AG20443 (cell line): ENCODE measurements around the gene CDIP1.
"Not testable (repeated sequence)": the region's sequence is repeated elsewhere in the genome, so short reads cannot be mapped to it uniquely, and the experiment has no call there.

Source experiments
- DNase-seq: peaks from one replicate; pipeline ENCODE4 v3.0.0; 2012; ENCODE audit warnings: low spot score, mixed read lengths

The CDIP1 gene

DNA sequence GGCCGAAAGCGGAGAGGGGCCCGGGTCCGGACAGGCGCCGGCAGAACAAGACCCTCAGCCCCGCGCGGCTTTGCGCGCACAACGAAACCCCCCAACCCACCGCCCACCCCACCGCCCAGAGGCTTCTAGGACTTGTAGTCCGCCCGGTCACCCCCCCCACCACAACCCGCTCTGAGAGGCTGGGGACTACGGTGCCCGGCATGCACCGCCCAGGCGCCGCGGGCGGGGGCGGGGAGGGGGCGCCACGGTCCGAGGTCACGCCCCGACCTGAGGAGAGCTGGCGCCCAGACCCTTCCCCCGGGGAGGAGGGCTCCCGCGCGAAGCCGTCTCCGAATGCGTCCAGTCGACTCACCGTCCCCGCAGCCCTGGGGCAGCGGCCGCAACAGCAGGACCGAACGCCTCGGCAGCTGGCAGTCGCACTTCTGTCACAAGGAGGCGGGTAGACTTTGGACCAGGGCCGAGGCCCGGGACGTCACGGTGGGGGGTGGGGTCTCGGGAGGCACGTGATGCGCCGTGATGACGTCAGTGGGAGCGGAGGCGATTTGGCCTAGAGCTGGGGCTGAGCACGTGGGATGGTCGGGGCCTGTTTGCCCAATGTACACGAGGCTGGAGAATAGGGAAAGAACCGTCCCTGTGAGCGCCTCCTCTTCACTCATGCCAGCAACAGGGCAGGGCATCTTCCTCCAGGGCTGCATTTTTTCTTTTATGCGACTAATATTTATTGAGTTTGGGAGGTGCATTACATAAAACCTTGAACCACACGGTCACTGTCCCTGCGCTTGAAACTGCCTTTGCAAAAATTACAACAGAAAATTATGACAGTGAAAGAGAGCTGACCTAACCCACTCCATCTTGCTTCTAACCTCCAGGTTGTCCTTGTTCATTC, at the start of gene CDIP1:
Gene CDIP1, minus strand, starts transcription at position 424 of the 886 bp plus-strand sequence. CDS start 24,643 bp downstream, outside the sequence.
- peak; percentile 97 for DNase-seq

DNA sequence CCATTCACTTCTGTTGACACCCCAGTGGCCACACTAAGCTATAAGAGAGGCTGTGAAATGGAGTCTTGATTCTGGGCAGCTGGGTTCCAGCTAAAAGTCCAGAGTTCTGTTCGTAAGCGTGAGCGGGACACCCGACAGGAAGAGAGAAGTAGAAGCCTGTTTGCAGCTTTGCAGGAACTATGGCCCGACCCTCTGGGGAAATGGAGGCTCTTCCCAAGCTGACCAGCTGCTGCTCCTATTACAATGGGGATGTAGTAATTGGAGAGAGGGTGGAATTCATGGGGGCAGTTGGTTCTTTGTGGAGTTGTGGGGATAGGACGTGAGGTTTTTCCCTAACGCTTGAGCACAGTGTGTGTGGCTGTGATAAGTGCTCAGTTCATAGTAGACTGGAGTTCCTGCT, 47.7 kb upstream of the CDIP1 start:
- no peak for DNase-seq

DNA sequence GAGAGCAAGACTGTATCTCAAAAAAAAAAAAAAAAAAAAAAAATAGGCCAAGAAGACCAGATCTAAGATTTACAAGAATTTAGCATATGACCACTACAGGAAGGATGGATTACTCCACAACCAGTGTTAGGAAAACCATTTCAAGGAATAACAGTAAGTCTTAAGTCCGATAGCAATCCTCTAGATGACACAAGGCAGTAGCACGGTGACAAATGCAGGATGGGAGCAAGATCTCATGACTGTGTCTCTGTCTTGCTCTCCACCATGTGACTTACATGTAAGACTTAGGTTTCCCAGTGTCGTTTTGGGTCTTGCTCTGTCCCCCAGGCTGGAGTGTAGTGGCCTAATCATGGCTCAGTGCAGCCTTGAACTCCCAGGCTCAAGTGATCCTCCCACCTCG, 45.3 kb upstream of the CDIP1 start:
- DNase-seq, result no peak

DNA sequence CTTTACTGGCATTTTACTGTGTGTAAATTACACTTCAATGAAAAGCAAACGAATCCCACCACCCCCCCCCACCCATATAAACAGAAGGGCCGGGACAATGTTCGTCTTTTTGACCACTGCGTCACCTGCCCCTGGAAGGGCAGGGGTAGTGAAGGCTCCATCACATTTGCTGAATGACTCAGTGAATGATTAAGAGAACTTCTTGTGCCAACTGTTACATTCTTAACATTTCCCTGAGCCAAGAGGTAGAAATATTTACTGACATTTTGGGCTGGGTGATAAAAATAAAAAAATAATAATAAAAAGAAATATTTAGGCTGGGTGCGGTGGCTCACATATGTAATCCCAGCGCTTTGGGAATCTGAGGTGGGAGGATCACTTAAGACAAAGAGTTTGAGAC, 41.7 kb upstream of the CDIP1 start:
- peak; percentile 33 for DNase-seq

DNA sequence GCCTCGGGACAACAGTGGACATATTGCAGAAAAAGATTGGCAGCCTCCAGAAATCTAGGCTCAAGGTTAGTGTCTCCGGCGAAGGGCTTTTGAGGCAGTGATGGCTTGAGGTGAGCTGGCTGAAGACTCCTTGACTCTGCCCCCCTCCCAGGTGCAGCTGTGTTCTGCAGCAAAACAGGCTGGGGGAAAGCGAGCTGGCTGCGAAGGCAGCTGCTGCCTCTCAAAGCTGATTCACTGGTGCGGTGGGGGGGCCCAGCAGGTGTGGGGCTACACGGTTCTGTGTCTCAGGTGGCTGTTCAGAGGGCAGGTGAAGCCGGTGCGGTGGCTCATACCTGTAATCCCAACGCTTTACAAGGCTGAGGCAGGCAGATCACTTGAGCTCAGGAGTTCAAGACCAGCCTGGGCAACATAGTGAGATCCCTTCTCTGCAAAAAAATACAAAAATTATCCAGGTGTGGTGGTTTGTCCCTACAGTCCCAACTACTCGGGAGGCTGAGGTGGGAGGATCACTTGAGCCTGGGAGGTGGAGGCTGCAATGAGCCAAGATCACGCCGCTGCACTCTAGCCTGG, 40.5 kb upstream of the CDIP1 start:
- DNase-seq, result no peak

DNA sequence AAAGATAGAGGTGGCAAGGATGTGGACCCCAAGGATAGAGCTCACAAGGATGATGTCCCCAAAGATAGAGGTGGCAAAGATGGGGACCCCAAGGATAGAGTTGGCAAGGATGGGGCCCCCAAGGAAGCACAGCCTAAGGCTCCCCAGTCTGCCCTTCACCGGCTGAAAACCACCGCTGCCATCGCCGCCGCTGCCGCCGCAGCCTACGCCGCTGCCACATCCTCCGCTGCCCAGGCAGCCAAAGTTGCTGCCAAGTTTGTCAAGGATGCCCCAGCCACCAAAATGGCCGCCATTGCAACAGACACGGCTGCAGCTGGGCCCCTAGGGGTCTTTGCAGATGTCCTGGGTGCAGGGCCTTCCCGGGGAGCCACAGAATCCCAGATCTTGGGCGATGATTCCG, 37.4 kb upstream of the CDIP1 start:
- DNase-seq, result no peak

DNA sequence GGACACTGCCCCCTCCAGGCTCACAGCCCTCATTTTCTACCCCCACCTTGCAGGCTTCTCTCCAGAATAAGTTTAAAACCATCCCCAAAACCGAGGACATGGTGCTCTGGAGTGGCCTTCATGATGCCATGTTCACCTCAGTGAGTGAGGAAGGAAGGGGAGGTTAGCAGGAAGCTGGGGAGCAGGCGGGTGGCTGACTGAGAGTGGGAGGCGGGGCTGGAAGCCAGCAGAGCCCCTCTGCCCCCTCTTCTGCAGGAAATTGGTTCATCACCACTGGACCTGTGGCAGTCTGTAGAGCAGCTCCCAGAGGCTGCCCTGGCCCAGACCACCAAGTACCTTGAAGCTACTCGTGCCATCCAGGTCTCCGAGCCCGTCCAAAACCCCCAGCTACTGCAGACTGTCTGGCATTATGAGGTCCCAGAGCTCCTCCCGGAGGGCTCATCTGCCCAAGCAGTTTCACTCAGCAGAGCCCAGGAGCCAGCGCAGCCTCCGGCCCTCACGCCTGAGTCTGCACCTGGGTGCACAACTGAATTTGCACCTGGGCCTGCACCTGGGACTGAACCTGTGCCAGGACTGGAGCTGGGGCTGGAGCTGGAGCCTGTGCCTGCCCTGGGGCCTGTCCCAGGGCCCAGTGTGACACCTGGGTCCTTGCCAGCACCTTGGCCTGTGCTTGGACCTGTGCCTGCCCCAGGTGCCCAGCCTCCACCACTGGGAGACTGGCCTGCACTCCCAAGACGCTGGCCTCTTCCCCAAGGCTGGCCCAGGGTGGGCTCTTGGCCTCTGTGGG, 36.5 kb upstream of the CDIP1 start:
- peak; percentile 5 for DNase-seq

DNA sequence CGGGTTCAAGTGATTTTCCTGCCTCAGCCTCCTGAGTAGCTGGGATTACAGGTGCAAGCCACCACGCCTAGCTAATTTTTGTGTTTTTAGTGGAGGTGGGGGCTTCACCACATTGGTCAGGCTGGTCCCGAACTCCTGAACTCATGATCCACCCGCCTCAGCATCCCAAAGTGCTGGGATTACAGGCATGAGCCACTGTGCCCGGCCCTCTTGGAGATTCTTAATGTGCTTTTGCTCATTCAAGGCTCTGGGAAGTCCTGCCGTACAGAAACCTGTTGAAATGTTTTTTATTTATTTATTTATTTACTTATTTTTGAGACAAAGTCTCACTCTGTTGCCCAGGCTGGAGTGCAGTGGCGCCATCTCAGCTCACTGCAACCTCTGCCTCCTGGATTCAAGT, 35.4 kb upstream of the CDIP1 start:
- DNase-seq, result not testable (repeated sequence)

DNA sequence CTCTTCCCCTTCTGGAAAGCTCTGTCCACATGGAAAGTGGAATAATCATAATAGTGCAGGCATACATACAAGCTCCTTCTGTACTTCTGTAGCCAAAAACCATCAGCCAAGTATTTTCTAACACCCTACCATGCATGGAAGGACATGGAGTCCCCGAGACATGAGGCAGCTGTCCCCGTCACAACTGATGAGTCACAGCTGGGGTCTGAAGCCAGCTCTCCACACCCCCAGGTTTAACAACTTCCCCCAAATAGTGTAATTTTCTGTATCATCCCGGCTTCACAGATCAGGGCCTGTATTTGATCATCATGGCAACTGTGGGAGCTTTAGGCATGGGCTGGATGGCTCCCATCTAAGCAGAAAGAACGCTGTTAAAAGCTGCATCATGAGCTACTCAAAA, 34.1 kb upstream of the CDIP1 start:
- peak; percentile 9 for DNase-seq

DNA sequence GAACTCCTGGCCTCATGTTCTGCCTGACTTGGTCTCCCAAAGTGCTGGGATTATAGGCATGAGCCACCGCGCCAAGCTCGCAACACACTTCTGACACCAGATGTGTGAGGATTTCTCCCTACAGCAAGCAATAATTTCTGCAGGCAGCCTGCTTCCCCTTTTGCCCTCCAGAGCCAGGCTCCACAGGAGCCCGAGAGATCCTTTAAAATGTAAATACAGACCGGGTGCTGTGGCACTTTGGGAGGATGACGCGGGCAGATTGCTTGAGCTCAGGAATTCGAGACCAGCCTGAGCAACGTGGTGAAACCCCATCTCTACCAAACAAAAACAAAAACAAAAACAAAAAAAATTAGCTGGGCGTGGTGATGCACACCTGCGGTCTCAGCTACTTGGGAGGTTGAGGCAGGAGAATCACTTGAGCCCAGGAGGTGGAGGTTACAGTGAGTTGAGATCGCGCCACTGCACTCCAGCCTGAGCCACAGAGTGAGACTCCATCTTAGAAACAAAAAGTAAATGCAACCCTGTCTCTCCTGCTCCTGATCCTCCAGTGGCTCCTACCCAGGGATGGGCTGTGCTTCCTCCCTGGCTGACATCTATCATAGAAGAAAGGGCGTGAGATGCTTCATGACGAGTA, 32.2 kb upstream of the CDIP1 start:
- no peak for DNase-seq

DNA sequence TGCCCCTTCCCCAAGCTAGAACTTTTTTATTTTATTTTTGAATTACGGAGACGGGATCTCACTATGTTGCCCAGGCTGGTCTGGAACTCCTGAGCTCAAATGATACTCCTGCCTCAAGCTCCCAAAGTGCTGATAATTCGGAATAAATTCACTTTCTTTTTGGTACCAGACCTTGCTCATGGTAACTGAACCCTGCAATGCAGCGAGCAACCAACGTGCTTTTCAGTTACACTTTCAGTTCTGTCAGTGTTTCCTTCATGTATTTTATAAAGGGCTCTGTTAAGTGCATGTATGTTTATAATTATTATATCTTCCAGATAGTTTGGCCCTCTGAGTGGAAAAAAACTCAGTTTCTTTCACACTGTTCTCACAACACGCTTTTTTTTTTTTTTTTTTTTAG, 31.5 kb upstream of the CDIP1 start:
- no peak for DNase-seq

DNA sequence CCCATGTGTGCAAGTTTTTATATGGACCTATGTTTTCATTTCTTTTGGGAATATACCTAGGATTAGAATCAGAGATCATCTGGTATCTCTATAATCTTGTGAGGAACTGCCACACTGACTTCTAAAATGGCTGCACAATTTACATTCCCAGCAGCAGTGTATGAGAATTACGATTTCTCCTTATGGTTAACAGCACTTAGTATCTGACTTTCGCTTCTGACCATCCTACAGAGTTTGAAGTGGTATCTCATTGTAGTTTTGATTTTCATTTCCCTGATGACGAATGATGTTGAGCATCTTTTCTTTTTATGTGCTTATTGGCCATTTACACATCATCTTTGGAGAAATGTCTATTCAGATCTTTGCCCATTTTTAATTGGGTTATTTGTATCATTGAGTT, 27.6 kb upstream of the CDIP1 start:
- DNase-seq, result no peak

DNA sequence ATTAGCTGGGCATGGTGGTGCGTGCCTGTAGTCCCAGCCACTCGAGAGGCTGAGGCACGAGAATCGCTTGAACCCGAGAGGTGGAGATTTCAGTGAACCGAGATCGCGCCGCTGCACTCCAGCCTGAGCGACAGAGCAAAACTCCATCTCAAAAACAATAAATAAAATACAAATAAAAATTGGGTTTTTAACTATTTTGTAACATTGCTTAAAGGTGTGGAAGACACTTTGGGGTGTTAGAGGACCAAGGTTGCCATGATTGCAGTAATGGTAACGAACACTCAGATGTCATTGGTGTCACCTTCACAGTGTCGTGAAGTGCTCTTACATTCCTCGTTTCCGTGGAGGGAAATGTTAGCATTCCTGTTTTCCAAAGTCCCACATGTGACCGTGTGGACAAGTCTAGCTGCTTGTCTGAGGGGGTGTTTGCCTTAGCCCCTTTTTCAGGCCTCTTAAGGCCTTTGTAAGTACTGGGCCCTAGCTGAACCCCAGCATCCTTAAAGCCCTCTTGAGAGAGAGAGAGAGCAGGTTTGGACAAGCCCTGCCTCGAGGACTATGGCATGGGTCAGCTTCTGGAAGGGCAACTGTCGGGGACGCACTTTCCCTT, 26.2 kb upstream of the CDIP1 start:
- DNase-seq, result no peak

DNA sequence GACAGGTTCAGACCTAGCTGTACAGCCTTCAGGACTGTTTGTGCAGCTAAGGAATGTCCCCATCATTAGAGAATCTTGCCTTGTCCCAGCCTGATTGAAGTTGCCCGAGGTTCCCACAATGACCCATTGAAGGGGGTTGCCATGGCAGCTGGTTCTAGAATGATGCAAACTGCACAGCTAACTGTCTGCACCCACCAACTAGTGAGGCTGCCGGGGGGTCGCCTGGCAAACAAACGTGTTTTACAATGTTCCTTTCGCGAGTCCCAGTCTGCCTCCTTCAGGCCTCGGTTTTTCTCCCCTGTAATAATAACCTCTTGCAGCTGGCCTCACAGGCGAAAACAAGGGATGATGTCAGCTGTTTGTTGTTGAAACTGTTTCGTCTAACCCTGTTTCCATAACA, 23.0 kb upstream of the CDIP1 start:
- no peak for DNase-seq

DNA sequence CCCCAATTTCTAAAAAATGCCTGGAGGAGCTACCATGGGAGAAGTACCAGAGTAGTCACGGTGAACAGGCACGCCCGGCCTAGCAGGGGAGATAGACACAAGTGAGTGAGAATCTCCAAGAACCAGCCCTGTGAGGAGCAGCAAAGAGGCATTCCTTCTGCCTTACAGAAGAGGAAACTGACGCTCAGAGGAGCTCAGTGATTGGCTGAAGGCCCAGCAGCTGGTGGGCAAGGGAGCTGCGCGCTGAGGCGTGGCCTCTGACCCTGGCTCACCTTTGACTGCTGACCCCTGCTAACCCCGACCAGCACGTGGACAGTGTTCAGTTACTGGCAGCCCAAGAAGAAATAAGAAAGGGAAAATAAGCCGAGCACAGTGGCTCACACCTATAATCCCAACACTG, 19.4 kb upstream of the CDIP1 start:
- no peak for DNase-seq

DNA sequence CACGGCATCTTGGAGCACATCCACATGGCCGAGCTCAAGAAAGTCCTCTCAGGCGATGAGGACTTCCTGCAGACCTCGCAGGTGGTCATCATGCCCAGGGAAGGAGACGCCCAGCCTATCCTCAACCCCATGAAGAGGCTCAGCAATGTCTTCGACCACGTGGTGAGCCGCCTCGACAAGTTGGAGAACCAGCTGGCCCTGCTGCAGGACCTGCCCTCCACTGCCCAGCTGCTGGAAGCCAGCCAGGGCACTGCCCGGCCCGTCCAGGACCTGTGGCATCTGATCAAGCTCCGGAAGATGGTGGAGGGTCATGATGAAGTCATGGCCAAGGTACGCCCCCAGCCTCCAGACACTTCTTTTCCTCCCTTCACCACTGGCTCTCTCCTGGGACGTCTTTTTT, 18.0 kb upstream of the CDIP1 start:
- no peak for DNase-seq

DNA sequence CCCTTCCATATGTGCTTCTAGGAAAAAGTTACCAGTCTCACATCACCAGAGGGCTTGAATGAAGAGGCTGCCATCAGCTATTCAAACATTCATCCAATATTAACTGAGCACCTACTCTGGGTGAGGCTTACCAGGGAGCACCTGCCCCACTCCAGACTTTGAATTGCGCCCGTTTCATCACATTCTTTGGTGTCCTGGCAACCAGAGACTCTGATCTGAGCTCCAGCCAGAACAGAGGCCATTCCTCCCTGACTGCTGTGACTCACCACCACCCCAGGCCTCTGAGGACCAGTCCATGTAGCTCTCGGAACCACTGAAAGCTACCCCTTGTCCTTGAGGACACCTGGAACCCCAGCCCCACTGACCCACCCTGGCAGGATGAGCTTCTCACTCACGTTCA, 17.5 kb upstream of the CDIP1 start, which contains the start of gene C16orf96:
Gene C16orf96, plus strand, starts transcription at position 229 of the 400 bp plus-strand sequence. Its CDS starts 150 bp downstream, at position 379.
- peak; percentile 55 for DNase-seq

DNA sequence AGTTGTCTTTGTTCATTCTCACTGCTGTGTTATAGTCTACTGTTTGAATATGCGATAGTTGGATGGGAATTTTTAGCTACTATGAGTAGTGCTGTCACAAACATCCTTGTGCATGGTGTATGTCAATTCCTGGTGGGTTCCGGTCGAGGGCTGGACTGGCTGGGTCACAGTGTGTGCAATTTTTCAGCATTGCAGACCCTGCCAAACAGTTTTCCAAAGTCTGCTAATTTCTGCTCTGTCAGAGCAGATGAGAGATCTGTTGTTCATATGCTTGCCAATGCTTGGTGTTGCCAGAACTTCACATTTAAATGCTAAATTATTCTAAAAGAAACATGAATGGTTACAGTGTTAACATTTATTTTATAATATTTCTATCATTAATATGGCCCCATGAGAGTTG, 14.0 kb upstream of the CDIP1 start:
- DNase-seq, result no peak

DNA sequence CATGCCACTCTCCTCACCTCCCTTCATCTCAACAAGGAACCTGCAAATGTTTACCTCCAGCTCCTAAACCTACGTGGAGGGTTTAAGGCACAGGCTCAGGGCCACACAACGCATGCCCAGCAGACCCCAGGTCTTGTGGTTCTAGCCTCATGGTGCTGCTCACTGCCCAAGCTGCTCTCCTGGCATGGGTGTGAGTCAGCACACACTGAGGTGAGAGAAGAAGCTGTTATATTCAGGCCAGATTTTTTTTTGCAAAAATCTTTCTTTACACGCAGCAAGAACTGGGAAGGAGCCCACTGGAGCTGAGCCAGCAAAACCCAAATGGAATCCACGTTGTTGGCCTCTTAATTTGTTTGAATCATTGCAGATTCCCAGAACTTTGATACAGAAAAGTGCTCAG, 12.0 kb upstream of the CDIP1 start:
- peak; percentile 47 for DNase-seq

DNA sequence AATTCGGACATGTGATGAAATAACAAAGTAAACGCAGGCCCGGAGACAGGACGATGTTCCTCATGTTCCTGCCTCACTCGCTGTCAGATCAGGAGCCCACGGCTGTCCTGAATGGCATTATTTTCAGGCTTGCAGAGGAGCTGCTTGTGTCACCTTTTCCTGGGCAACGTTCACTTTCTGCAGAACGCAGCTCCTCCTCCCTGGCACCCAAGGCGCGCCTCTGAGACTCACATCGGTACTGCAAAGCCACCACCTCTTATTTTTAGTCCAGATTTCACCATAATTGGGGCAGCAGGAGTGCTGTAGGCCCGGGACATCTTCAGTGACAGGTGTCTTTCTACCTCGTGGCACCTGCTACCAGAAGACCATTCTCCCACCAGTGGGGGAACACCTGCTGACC, 9.6 kb upstream of the CDIP1 start:
- DNase-seq, result no peak

DNA sequence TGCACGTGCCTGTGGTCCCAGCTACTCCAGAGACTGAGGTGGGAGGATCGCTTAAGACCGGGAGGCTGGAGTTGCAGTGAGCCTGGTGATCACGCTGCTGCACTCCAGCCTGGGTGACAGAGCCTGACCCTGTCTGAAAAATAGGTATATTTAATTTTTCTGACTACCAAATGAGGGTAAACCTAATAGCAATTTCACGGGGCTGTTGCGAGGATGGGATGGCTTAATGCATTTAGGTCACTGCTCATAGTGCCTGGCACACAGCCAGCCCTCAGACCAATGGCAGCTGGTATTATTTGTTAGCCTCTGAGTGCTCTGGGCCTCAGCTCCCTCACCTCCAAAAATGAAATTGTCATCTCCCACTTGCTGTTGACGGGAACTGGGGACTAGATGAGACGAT, 5.9 kb upstream of the CDIP1 start:
- DNase-seq, result no peak

DNA sequence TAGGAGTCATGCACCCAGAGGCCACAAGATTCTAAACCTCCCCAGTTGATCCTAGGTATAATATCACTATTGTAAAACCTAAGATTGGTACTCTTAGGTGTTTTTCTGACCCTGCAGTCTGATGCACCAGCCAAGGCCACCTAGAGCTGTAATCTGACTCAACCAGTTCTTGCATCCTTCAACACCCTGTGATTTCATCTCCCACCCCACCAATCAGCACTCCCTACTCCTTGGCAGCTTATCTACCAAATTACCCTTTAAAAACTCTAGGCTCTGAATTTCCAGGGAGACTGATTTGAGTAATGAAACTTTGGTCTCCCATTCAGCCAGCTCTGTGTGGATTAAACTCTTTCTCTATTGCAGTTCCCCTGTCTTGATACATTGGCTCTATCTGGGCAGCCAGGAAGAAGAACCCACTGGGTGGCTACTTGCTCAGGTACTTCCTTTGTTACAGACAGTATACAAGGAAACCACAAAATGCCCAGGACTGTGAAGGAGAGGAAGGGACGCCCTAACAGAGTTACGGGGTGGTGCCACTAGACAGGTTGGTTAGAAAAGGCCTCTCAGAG, 1.2 kb upstream of the CDIP1 start:
- DNase-seq, result no peak
